GM23338 (cell line): ENCODE data around the gene ELL2. TPM values are rescaled to one million over a fixed set of nuclear protein-coding genes. Genes with fewer than 3 reads are reported as not detected.

Experiments
- ATAC-seq: fragments of 200-7000 bp; cut with Tn5 transposase; 3 replicates; pipeline ENCODE4 v1.9.1; 2020
- DNase-seq: peaks from one replicate; pipeline ENCODE4 v3.0.0-alpha.2; 2015; ENCODE audit warnings: low spot score
- H2AFZ ChIP-seq: fragments of 200-600 bp; sonication (generic); 2 replicates; pipeline ENCODE4 v1.8.0; 2016; ENCODE audit warnings: antibody characterized with exemption, mild to moderate bottlenecking, moderate library complexity
- H3F3A ChIP-seq: fragments of 200-600 bp; sonication (generic); replicated peaks from 2 replicates; pipeline ENCODE4 v1.8.0; 2017; ENCODE audit warnings: antibody characterized with exemption, mixed run types, low read depth
- H3K27ac ChIP-seq: fragments of 200-600 bp; sonication (generic); 2 replicates; pipeline ENCODE4 v1.6.1; 2016; ENCODE audit warnings: low read depth
- H3K27me3 ChIP-seq: fragments of 200-600 bp; sonication (generic); 2 replicates; pipeline ENCODE4 v1.8.0; 2016; ENCODE audit warnings: mild to moderate bottlenecking, mixed run types, moderate library complexity; ENCODE audit not compliant: insufficient read depth
- H3K36me3 ChIP-seq: fragments of 200-600 bp; sonication (generic); 2 replicates; pipeline ENCODE4 v1.8.0; 2016; ENCODE audit warnings: mild to moderate bottlenecking; ENCODE audit not compliant: insufficient read depth
- H3K4me1 ChIP-seq: fragments of 200-600 bp; sonication (generic); 2 replicates; pipeline ENCODE4 v1.8.0; 2016; ENCODE audit warnings: mild to moderate bottlenecking, moderate library complexity; ENCODE audit not compliant: insufficient read depth
- H3K4me2 ChIP-seq: fragments of 200-600 bp; sonication (generic); 2 replicates; pipeline ENCODE4 v1.7.1; 2017; ENCODE audit warnings: mixed run types
- H3K4me3 ChIP-seq: fragments of 200-600 bp; sonication (generic); 2 replicates; pipeline ENCODE4 v1.6.1; 2016; ENCODE audit warnings: mixed run types
- H3K79me2 ChIP-seq: fragments of 200-600 bp; sonication (generic); replicated peaks from 2 replicates; pipeline ENCODE4 v1.8.0; 2017; ENCODE audit warnings: mild to moderate bottlenecking; ENCODE audit not compliant: insufficient read depth
- H3K9me2 ChIP-seq: fragments of 200-600 bp; sonication (generic); 2 replicates; pipeline ENCODE4 v1.8.0; 2017; ENCODE audit not compliant: insufficient read depth
- H4K20me1 ChIP-seq: fragments of 200-600 bp; sonication (generic); replicated peaks from 2 replicates; pipeline ENCODE4 v1.8.0; 2017; ENCODE audit warnings: mild to moderate bottlenecking; ENCODE audit not compliant: insufficient read depth
- H3K27ac Mint-ChIP-seq: 2 replicates; pipeline ENCODE4 v1.8.0; 2020; ENCODE audit warnings: inconsistent platforms, mild to moderate bottlenecking, moderate library complexity, mixed read lengths
- H3K27me3 Mint-ChIP-seq: 3 replicates; pipeline ENCODE4 v1.8.0; 2022; ENCODE audit warnings: low read depth, mild to moderate bottlenecking, moderate library complexity, mixed read lengths, inconsistent platforms; ENCODE audit not compliant: insufficient read depth, poor library complexity
- H3K36me3 Mint-ChIP-seq: 3 replicates; pipeline ENCODE4 v1.8.0; 2021; ENCODE audit warnings: low read depth, mild to moderate bottlenecking, inconsistent platforms, moderate library complexity, mixed read lengths
- H3K4me1 Mint-ChIP-seq: 3 replicates; pipeline ENCODE4 v1.8.0; 2020; ENCODE audit warnings: mild to moderate bottlenecking, inconsistent platforms, mixed read lengths
- H3K4me3 Mint-ChIP-seq: 3 replicates; pipeline ENCODE4 v1.8.0; 2021; ENCODE audit warnings: moderate library complexity, mild to moderate bottlenecking, inconsistent platforms, mixed read lengths
- H3K9me3 Mint-ChIP-seq: 3 replicates; pipeline ENCODE4 v1.8.0; 2020; ENCODE audit warnings: moderate library complexity, mild to moderate bottlenecking, inconsistent platforms, mixed read lengths
- CREB1 ChIP-seq: fragments of 250-450 bp; sonication (Bioruptor Pico); IDR thresholded peaks from 2 replicates; pipeline ENCODE4 v1.5.0; 2020; ENCODE audit warnings: low read depth, mild to moderate bottlenecking, moderate library complexity
- ETS1 ChIP-seq: IDR thresholded peaks from 2 replicates; pipeline ENCODE4 v1.6.1; 2016; ENCODE audit warnings: antibody characterized with exemption
- EZH2phosphoT487 ChIP-seq: fragments of 200-600 bp; sonication (generic); IDR thresholded peaks from one replicate; pipeline ENCODE4 v1.8.1; 2018; ENCODE audit warnings: antibody characterized with exemption; ENCODE audit not compliant: unreplicated experiment
- JUNB ChIP-seq: IDR thresholded peaks from one replicate; pipeline ENCODE4 v1.6.1; 2016; ENCODE audit warnings: antibody characterized with exemption; ENCODE audit not compliant: unreplicated experiment
- NANOG ChIP-seq: IDR thresholded peaks from 2 replicates; pipeline ENCODE4 v1.6.1; 2016; ENCODE audit warnings: antibody characterized with exemption, borderline replicate concordance
- STAT1 ChIP-seq: IDR thresholded peaks from one replicate; pipeline ENCODE4 v1.6.1; 2016; ENCODE audit warnings: antibody characterized with exemption; ENCODE audit not compliant: unreplicated experiment
- ZNF114 ChIP-seq: fragments of 250-450 bp; sonication (Bioruptor Pico); IDR thresholded peaks from 2 replicates; pipeline ENCODE4 v1.5.0; 2020; ENCODE audit warnings: mild to moderate bottlenecking, moderate library complexity
- ZNF331 ChIP-seq: fragments of 250-450 bp; sonication (Bioruptor Pico); IDR thresholded peaks from 2 replicates; pipeline ENCODE4 v1.5.0; 2020; ENCODE audit warnings: low read depth, mild to moderate bottlenecking, moderate library complexity
- ZNF462 ChIP-seq: fragments of 250-450 bp; sonication (Bioruptor Pico); IDR thresholded peaks from 2 replicates; pipeline ENCODE4 v1.5.0; 2020; ENCODE audit warnings: mild to moderate bottlenecking, moderate library complexity
- polyA plus RNA-seq: library from polyadenylated mRNA; unstranded; fragments of >200 nt; fragmentation: Nextera tagmentation; extraction: Ambion mirVana; gene quantifications from 2 replicates; pipeline ENCODE4 v1.2.1, GENCODE V29; 2016
- total RNA-seq: library from RNA; depleted of rRNA; stranded (reverse); fragments of >200 nt; shearing (Covaris generic); gene quantifications from 2 replicates; pipeline ENCODE4 v1.2.3, GENCODE V29; 2014

Gene ELL2
- total and polyA plus RNA-seq, 2 experiments from 2014 or later: 7.4 to 32.6 TPM

GRCh38 chr5:95925378-95925744 lies 36.3 kb downstream of the ELL2 start (continued):
- TF ChIP-seq JUNB (no peak), NANOG (no peak), CREB1 (CRISPR knock-in tag) (no peak), ZNF462 (no peak), STAT1 (no peak), ZNF114 (no peak)

GRCh38 chr5:95924720-95925377 lies 36.8 kb downstream of the ELL2 start:
- no peak overlapping the region for H3K27ac ChIP-seq
- no peak for TF ChIP-seq NANOG
- no peak for TF ChIP-seq ZNF462
- no peak for TF ChIP-seq ZNF331 (CRISPR knock-in tag)
- TF ChIP-seq ETS1: no peak
- TF ChIP-seq EZH2phosphoT487: no peak

More at GRCh38 chr5:95924720-95925377, 36.8 kb downstream of the ELL2 start:
- no peak overlapping the region for H2AFZ ChIP-seq
- ATAC-seq (no peak), DNase-seq (no peak)
- H4K20me1 ChIP-seq: no peaks in the 10 kb centered on the region
- H3K79me2 ChIP-seq: peaks cover 3% of the 10 kb centered on the region; the same call in 1 of the 2 replicates
- Mint-ChIP-seq H3K36me3 (peaks cover 3% of the 10 kb centered on the region; the same call in 1 of the 3 replicates), H3K27me3 (peaks cover 4% of the 10 kb centered on the region), H3K4me1 (peaks cover 8% of the 10 kb centered on the region), H3K27ac (no peak overlapping the region), H3K9me3 (peaks cover 2% of the 10 kb centered on the region; the same call in 2 of the 3 replicates), H3K4me3 (no peak overlapping the region)
- no peaks in the 10 kb centered on the region for H3K27me3 ChIP-seq
- no peak overlapping the region for H3K4me3 ChIP-seq
- H3K36me3 ChIP-seq: no peaks in the 10 kb centered on the region
- no peaks in the 10 kb centered on the region for H3K9me2 ChIP-seq
- no peak overlapping the region for H3K4me2 ChIP-seq
- H3F3A ChIP-seq: no peaks in the 10 kb centered on the region; the same call in 1 of the 2 replicates
- no peaks in the 10 kb centered on the region; the same call in 1 of the 2 replicates for H3K4me1 ChIP-seq
